ENCODE data around the gene CREB5.

Gene CREB5

GRCh38 chr7:28675429-28675828, 263.1 kb downstream of the CREB5 start:
- TF ChIP-seq CTCF (IDR thresholded peaks at IDR 0.05; ENCODE audit: low read depth, low read length) = no peak
- Histone ChIP-seq H3K27ac (no peak overlapping the region), H3K9me3 (ENCODE audit: severe bottlenecking) (no peaks in the 10 kb centered on the region), H3K27me3 (ENCODE audit: insufficient read depth, low read depth, severe bottlenecking) (peaks cover 66% of the 10 kb centered on the region), H3K36me3 (no peaks in the 10 kb centered on the region), H3K4me3 (ENCODE audit: low read depth, low read length) (no peak overlapping the region)
- no peak for DNase-seq

- Histone ChIP-seq H3K9me3 (ENCODE audit: severe bottlenecking) (no peaks in the 10 kb centered on the region), H3K4me3 (ENCODE audit: low read depth, low read length) (no peak overlapping the region), H3K27ac (no peak overlapping the region), H3K27me3 (ENCODE audit: insufficient read depth, low read depth, severe bottlenecking) (peaks cover 66% of the 10 kb centered on the region), H3K36me3 (no peaks in the 10 kb centered on the region)
- DNase-seq = no peak
- no peak for TF ChIP-seq CTCF (IDR thresholded peaks at IDR 0.05; ENCODE audit: low read depth, low read length)
Observed at GRCh38 chr7:28677668-28678067, 265.4 kb downstream of the CREB5 start.

DNA sequence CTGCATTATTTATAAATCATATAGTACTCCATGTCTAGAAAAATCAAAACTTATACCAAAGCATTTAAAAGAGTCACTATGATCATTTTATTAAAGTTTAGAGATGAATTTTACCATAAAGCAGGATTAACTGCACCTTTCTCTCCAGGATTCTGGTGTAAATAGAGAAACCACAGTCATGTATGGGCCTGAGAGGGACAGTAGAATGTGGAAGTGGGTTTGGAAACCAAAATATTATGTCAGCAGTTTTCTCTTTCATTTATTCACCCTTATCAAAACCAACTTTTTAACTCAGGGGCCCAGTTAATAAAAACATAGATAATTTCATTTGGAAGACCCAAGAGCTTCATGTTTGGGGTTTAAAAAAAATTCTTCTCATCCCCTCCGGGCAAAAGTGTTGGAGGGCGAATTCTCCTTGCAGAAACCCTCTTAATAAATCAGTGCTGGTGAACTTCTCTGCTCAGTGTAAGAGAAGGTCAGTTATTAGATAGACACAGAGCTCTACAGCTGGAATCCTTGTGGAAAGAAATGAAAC, 266.2 kb downstream of the CREB5 start:
- no peak overlapping the region for H3K27ac ChIP-seq
- no peaks in the 10 kb centered on the region for H3K9me3 ChIP-seq (ENCODE audit: severe bottlenecking)
- H3K36me3 ChIP-seq = no peaks in the 10 kb centered on the region
- no peak for TF ChIP-seq CTCF (IDR thresholded peaks at IDR 0.05; ENCODE audit: low read depth, low read length)
- peaks cover 68% of the 10 kb centered on the region for H3K27me3 ChIP-seq (ENCODE audit: insufficient read depth, low read depth, severe bottlenecking)
- H3K4me3 ChIP-seq (ENCODE audit: low read depth, low read length) = no peak overlapping the region
- DNase-seq = no peak

DNA sequence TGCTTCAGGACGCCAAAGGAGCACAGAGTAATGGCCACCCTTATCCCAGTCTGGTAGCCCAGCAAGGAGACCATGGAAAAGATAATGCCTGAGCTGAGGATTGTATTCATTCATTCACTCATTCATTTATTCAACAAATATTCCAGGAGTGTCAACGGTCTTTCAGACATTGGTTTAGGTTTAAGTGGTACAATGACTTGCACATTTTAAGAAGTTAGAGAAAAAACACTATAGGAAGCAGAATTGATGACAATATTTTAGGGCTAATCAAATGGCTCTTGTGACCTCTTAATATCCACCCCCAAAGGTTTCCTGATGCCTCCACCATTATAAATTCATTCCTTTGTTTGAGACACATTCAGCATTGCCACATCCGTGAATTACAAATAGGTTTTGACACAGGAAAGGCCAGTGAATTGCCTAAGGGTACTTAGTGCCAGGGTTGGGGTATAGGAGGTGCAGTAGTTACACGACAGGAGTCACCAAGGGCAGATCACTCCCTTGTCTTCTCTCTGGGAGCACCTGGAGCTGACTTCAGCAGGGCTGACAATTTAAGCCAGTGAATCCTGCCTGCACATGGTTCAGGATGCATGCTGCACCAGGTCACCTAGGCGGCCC, 269.5 kb downstream of the CREB5 start:
- Histone ChIP-seq H3K4me3 (ENCODE audit: low read depth, low read length) (no peak overlapping the region), H3K36me3 (no peaks in the 10 kb centered on the region), H3K27ac (no peak overlapping the region), H3K27me3 (ENCODE audit: insufficient read depth, low read depth, severe bottlenecking) (peaks cover 72% of the 10 kb centered on the region), H3K9me3 (ENCODE audit: severe bottlenecking) (no peaks in the 10 kb centered on the region)
- no peak for DNase-seq
- TF ChIP-seq CTCF (IDR thresholded peaks at IDR 0.05; ENCODE audit: low read depth, low read length) = no peak

GRCh38 chr7:28682801-28683200, 270.5 kb downstream of the CREB5 start:
- no peaks in the 10 kb centered on the region for H3K36me3 ChIP-seq
- H3K27ac ChIP-seq = no peak overlapping the region
- DNase-seq = no peak
- H3K27me3 ChIP-seq (ENCODE audit: insufficient read depth, low read depth, severe bottlenecking) = peaks cover 76% of the 10 kb centered on the region
- no peak overlapping the region for H3K4me3 ChIP-seq (ENCODE audit: low read depth, low read length)
- no peak for TF ChIP-seq CTCF (IDR thresholded peaks at IDR 0.05; ENCODE audit: low read depth, low read length)
- H3K9me3 ChIP-seq (ENCODE audit: severe bottlenecking) = no peaks in the 10 kb centered on the region
